GM23338 (cell line): ENCODE measurements around the gene ENOX1.

Experiments
- CREB1 ChIP-seq: fragments of 250-450 bp; sonication (Bioruptor Pico); IDR thresholded peaks from 2 replicates; pipeline ENCODE4 v1.5.0; 2020; ENCODE audit warnings: low read depth, mild to moderate bottlenecking, moderate library complexity
- CTCF ChIP-seq, 2 experiments: fragments of 200-600 bp in 1 of 2; sonication (generic) in 1 of 2; conservative IDR thresholded peaks; 2 replicates each; pipeline versions ENCODE4 v1.5.1 to v1.6.1; 2016 to 2017; ENCODE audit warnings: antibody characterized with exemption in 2 of 2, low read depth in 2 of 2, mild to moderate bottlenecking in 2 of 2, moderate library complexity in 1 of 2
- EZH2 ChIP-seq: fragments of 200-600 bp; sonication (generic); IDR thresholded peaks from one replicate; pipeline ENCODE4 v1.8.0; 2017; ENCODE audit warnings: antibody characterized with exemption, mild to moderate bottlenecking, low read depth; ENCODE audit not compliant: unreplicated experiment
- EZH2phosphoT487 ChIP-seq: fragments of 200-600 bp; sonication (generic); IDR thresholded peaks from one replicate; pipeline ENCODE4 v1.8.1; 2018; ENCODE audit warnings: antibody characterized with exemption; ENCODE audit not compliant: unreplicated experiment
- JUNB ChIP-seq: IDR thresholded peaks from one replicate; pipeline ENCODE4 v1.6.1; 2016; ENCODE audit warnings: antibody characterized with exemption; ENCODE audit not compliant: unreplicated experiment
- NANOG ChIP-seq: IDR thresholded peaks from 2 replicates; pipeline ENCODE4 v1.6.1; 2016; ENCODE audit warnings: antibody characterized with exemption, borderline replicate concordance
- POLR2AphosphoS5 ChIP-seq: IDR thresholded peaks from 2 replicates; pipeline ENCODE4 v1.6.1; 2016; ENCODE audit warnings: antibody characterized with exemption, low read depth
- REST ChIP-seq: IDR thresholded peaks from one replicate; pipeline ENCODE4 v1.6.1; 2018; ENCODE audit warnings: antibody characterized with exemption; ENCODE audit not compliant: unreplicated experiment
- STAT1 ChIP-seq: IDR thresholded peaks from one replicate; pipeline ENCODE4 v1.6.1; 2016; ENCODE audit warnings: antibody characterized with exemption; ENCODE audit not compliant: unreplicated experiment
- ZNF114 ChIP-seq: fragments of 250-450 bp; sonication (Bioruptor Pico); IDR thresholded peaks from 2 replicates; pipeline ENCODE4 v1.5.0; 2020; ENCODE audit warnings: mild to moderate bottlenecking, moderate library complexity
- ZNF331 ChIP-seq: fragments of 250-450 bp; sonication (Bioruptor Pico); IDR thresholded peaks from 2 replicates; pipeline ENCODE4 v1.5.0; 2020; ENCODE audit warnings: low read depth, mild to moderate bottlenecking, moderate library complexity
- TF ChIP-seq, protein P1 (sequence below): IDR thresholded peaks from 2 replicates; pipeline ENCODE4 v1.6.1; 2016; ENCODE audit warnings: antibody characterized with exemption
- TF ChIP-seq, protein P2 (sequence below): fragments of 250-450 bp; sonication (Bioruptor Pico); IDR thresholded peaks from 2 replicates; pipeline ENCODE4 v1.5.0; 2020; ENCODE audit warnings: mild to moderate bottlenecking, moderate library complexity

- TF ChIP-seq STAT1 (no peak), CTCF (conservative IDR thresholded peaks at IDR 0.05; ENCODE audit: low read depth in 2 of 2) (no peak), EZH2 (no peak), REST (no peak), POLR2AphosphoS5 (no peak), CREB1 (CRISPR knock-in tag) (no peak), EZH2phosphoT487 (no peak), ZNF114 (CRISPR knock-in tag) (no peak), ZNF331 (CRISPR knock-in tag) (no peak), JUNB (no peak), NANOG (no peak)
- TF ChIP-seq, protein P1, sequence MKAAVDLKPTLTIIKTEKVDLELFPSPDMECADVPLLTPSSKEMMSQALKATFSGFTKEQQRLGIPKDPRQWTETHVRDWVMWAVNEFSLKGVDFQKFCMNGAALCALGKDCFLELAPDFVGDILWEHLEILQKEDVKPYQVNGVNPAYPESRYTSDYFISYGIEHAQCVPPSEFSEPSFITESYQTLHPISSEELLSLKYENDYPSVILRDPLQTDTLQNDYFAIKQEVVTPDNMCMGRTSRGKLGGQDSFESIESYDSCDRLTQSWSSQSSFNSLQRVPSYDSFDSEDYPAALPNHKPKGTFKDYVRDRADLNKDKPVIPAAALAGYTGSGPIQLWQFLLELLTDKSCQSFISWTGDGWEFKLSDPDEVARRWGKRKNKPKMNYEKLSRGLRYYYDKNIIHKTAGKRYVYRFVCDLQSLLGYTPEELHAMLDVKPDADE: no peak
- TF ChIP-seq, protein P2, sequence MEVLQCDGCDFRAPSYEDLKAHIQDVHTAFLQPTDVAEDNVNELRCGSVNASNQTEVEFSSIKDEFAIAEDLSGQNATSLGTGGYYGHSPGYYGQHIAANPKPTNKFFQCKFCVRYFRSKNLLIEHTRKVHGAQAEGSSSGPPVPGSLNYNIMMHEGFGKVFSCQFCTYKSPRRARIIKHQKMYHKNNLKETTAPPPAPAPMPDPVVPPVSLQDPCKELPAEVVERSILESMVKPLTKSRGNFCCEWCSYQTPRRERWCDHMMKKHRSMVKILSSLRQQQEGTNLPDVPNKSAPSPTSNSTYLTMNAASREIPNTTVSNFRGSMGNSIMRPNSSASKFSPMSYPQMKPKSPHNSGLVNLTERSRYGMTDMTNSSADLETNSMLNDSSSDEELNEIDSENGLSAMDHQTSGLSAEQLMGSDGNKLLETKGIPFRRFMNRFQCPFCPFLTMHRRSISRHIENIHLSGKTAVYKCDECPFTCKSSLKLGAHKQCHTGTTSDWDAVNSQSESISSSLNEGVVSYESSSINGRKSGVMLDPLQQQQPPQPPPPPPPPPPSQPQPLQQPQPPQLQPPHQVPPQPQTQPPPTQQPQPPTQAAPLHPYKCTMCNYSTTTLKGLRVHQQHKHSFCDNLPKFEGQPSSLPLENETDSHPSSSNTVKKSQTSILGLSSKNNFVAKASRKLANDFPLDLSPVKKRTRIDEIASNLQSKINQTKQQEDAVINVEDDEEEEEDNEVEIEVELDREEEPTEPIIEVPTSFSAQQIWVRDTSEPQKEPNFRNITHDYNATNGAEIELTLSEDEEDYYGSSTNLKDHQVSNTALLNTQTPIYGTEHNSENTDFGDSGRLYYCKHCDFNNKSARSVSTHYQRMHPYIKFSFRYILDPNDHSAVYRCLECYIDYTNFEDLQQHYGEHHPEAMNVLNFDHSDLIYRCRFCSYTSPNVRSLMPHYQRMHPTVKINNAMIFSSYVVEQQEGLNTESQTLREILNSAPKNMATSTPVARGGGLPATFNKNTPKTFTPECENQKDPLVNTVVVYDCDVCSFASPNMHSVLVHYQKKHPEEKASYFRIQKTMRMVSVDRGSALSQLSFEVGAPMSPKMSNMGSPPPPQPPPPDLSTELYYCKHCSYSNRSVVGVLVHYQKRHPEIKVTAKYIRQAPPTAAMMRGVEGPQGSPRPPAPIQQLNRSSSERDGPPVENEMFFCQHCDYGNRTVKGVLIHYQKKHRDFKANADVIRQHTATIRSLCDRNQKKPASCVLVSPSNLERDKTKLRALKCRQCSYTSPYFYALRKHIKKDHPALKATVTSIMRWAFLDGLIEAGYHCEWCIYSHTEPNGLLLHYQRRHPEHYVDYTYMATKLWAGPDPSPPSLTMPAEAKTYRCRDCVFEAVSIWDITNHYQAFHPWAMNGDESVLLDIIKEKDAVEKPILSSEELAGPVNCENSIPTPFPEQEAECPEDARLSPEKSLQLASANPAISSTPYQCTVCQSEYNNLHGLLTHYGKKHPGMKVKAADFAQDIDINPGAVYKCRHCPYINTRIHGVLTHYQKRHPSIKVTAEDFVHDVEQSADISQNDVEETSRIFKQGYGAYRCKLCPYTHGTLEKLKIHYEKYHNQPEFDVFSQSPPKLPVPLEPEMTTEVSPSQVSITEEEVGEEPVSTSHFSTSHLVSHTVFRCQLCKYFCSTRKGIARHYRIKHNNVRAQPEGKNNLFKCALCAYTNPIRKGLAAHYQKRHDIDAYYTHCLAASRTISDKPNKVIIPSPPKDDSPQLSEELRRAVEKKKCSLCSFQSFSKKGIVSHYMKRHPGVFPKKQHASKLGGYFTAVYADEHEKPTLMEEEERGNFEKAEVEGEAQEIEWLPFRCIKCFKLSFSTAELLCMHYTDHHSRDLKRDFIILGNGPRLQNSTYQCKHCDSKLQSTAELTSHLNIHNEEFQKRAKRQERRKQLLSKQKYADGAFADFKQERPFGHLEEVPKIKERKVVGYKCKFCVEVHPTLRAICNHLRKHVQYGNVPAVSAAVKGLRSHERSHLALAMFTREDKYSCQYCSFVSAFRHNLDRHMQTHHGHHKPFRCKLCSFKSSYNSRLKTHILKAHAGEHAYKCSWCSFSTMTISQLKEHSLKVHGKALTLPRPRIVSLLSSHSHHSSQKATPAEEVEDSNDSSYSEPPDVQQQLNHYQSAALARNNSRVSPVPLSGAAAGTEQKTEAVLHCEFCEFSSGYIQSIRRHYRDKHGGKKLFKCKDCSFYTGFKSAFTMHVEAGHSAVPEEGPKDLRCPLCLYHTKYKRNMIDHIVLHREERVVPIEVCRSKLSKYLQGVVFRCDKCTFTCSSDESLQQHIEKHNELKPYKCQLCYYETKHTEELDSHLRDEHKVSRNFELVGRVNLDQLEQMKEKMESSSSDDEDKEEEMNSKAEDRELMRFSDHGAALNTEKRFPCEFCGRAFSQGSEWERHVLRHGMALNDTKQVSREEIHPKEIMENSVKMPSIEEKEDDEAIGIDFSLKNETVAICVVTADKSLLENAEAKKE (CRISPR knock-in tag): no peak
Observed at GRCh38 chr13:43492311-43492710, 294.5 kb downstream of the ENOX1 start.
